T-helper 1 cell treated with Interleukin-12 subunit alpha and Interleukin-12 subunit beta and Interleukin-4 antibody, amounts not matched to agents 30 ng/mL and 1 ng/mL, for 36 hours (primary cell): ENCODE measurements around the gene PPFIA1. TPM values are rescaled to one million over a fixed set of nuclear protein-coding genes. Genes with fewer than 3 reads are reported as not detected.
"Not testable (repeated sequence)": the region's sequence is repeated elsewhere in the genome, so short reads cannot be mapped to it uniquely, and the experiment has no call there.

ENCODE experiments used
- intact Hi-C: fragments of 100-400 bp; cut with micrococcal nuclease; formaldehyde crosslinking; loops from one replicate; pipeline ENCODE4 v1.15.1; 2024
- total RNA-seq: library from RNA; stranded (reverse); gene quantifications from 2 replicates; pipeline ENCODE4 v1.2.3, GENCODE V29; 2022

PPFIA1 gene
- total RNA-seq, 1 donor from 2014 or later = 42.1 TPM

- intact Hi-C loops = not testable (repeated sequence)
These were observed 24.7 kb downstream of the PPFIA1 start for GRCh38 chr11:70295166-70295565.

- intact Hi-C loops = no loop called here
These were observed 26.2 kb downstream of the PPFIA1 start for GRCh38 chr11:70296681-70297080.

- intact Hi-C loops = no loop called here
These were observed 26.9 kb downstream of the PPFIA1 start for GRCh38 chr11:70297341-70297740.

- intact Hi-C loops = no loop called here
These were observed 27.9 kb downstream of the PPFIA1 start for GRCh38 chr11:70298243-70298915.

GRCh38 chr11:70299636-70300035 lies 29.1 kb downstream of the PPFIA1 start:
- intact Hi-C loops = no loop called here

GRCh38 chr11:70301191-70301590 lies 30.7 kb downstream of the PPFIA1 start:
- intact Hi-C loops = no loop called here

GRCh38 chr11:70301721-70302418 lies 31.4 kb downstream of the PPFIA1 start:
- intact Hi-C loops = no loop called here

GRCh38 chr11:70302419-70302752 lies 31.9 kb downstream of the PPFIA1 start:
- intact Hi-C loops = no loop called here

GRCh38 chr11:70303070-70303469 lies 32.6 kb downstream of the PPFIA1 start:
- intact Hi-C loops = no loop called here

GRCh38 chr11:70304208-70304603 lies 33.7 kb downstream of the PPFIA1 start:
- intact Hi-C loops = no loop called here

GRCh38 chr11:70305501-70305900 lies 35.0 kb downstream of the PPFIA1 start:
- intact Hi-C loops = no loop called here

GRCh38 chr11:70306586-70307033 lies 36.1 kb downstream of the PPFIA1 start:
- intact Hi-C loops = no loop called here

GRCh38 chr11:70307176-70307575 lies 36.7 kb downstream of the PPFIA1 start:
- intact Hi-C loops = no loop called here

- intact Hi-C loops = no loop called here
These were observed 41.1 kb downstream of the PPFIA1 start for GRCh38 chr11:70311616-70312015.

- intact Hi-C loops = no loop called here
These were observed 42.2 kb downstream of the PPFIA1 start for GRCh38 chr11:70312401-70313357.

- intact Hi-C loops = no loop called here
These were observed 43.5 kb downstream of the PPFIA1 start for GRCh38 chr11:70313945-70314344.

GRCh38 chr11:70314730-70315129 lies 44.2 kb downstream of the PPFIA1 start:
- intact Hi-C loops = no loop called here

GRCh38 chr11:70315716-70316115 lies 45.2 kb downstream of the PPFIA1 start:
- intact Hi-C loops = no loop called here

GRCh38 chr11:70317581-70318305 lies 47.3 kb downstream of the PPFIA1 start:
- intact Hi-C loops = no loop called here

GRCh38 chr11:70319396-70320076 lies 49.0 kb downstream of the PPFIA1 start:
- intact Hi-C loops = no loop called here

GRCh38 chr11:70322666-70323065 lies 52.2 kb downstream of the PPFIA1 start:
- intact Hi-C loops = no loop called here
